Germinal center (tissue), 1 donor: ENCODE measurements around the gene CTDP1.

Source experiments
- DNase-seq: peaks from one replicate; pipeline ENCODE4 v3.0.0; 2012; ENCODE audit warnings: mixed read lengths, low spot score

CTDP1 gene

DNA sequence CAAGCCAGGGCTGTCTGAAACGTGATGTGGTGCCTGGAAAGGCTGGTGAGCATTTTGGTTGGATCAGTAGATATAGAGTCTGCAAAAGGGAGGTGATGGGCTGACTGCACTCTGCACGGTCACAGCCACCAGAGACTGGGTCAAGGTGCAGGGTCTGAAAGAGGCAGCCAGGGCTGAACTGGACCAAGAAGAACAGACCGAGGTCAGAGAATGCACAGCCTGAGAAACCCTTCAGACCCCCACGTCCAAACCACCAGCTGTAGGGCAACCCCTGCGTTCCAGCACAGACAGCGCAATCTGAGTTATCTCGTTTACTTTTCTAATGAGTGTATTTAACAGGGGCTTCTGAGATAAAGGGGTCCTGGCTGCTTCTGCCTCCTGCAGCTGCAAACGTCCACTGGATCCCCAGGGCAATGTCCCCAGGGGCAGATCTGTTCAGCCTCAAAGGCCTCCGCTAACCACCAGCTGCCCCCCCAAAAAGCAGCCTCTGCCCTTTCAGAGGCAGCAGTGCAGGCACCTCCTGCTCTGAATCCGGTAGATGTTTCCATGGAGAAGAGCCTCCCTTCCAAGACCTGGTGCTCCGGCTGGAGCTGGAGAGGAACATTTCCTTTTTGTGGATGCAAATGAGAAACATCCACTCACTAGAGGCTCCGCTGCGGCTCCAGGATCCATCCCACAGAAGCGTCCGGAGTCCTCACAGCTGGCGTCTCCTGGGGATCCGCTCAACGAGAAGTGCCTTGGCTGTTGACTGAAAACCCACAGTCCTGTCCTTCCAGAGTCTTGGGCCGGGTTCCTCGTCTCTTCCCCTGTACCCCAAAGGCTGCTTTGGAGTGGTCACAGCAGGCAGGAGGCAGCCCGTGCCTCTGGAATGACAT, 117.2 kb downstream of the CTDP1 start:
- no peak for DNase-seq

DNA sequence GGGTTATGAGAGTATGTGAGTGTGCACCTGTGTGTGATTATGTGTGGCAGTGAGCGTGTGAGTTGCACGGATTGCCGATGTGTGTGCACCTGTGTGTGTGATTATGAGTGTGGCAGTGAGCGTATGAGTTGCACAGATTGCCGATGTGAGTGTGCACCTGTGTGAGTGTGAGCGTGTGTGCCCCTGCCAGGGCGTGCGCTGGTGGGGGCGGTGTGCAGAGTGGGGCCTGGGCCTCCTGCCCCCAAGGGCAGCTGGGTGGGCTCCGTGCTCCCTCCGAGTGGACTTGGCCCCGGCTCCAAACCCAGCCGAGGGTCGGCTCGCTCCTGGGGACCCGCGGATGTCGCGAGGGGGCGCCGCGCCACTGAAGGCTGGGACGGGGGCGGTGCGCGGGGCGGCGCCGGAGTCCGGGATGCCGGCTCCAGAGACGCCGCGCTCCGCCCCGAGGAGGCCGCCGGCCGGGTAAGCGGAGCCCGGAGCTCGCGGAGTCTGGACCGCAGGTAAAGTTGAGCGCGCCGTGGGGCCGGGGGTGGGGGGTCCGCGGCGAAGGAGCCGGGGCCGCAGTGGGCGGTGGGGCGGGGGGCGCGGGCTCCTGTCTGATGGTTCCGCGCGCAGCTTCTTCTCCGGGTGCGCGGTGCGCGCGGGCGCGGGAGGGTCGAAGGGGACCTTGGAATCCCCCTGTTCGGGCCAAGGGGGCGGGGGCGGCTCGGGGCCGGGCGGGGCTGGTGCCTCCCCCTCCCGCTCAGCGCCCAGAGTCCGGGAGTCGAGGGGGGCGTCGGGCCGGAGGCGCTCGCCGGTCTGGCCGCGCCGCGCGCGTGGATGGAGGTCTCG, 118.1 kb downstream of the CTDP1 start, which contains the start of gene KCNG2:
KCNG2 (plus strand) TSS at position 421 of the 828 bp plus-strand sequence. CDS start 65,730 bp downstream, outside the sequence.
- peak; percentile 60 for DNase-seq

DNA sequence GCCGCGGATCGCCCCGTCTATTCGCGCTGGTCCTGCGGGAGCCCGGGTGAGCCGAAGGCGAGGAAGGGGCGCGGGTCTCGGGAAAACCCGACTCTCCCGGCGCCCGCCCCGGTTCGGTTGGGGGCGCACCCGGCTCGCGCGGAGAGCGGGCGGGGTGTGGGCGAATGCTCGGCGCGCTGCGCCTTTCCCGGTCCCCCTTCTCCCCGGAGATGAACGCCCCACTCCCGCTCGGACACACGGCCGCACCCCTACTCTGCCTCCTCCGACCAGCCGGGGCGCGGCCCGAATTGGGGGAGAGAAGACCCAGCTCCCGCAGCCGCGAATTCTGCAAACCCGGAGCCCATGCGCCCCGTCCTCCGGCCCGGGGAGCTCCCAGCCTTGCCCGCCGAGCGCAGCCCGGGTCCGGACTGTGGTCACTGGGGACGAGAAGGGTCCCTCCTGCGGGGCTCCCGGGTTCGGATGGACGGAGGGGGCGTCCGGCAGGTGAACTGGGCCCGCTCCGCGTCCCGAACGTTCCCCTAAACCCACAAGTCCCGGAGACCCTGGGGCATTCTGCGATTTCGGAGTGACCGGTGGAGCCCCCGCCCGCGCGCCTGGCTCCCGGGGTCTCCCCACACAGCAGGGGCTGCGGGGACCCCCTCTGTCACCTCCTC, 118.9 kb downstream of the CTDP1 start:
- DNase-seq, result no peak

DNA sequence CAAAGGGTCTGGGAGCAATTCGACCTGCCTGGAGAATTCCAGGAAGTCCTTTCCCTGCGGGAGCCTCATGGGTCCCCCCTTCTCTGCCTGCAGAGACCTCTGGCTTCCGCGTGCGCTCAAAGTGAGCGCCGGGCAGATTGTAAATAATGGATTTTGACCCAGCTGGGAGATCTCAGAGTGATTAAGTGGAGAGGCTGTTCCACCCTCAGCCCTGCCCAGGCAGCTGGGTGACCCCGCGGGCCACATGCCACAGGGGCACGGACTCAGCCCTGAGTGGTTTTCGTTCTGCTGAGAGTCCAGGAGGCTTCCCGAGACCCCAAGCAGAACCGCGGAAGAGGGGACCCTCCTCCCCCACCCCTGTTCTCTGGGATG, 119.4 kb downstream of the CTDP1 start:
- DNase-seq, result no peak

DNA sequence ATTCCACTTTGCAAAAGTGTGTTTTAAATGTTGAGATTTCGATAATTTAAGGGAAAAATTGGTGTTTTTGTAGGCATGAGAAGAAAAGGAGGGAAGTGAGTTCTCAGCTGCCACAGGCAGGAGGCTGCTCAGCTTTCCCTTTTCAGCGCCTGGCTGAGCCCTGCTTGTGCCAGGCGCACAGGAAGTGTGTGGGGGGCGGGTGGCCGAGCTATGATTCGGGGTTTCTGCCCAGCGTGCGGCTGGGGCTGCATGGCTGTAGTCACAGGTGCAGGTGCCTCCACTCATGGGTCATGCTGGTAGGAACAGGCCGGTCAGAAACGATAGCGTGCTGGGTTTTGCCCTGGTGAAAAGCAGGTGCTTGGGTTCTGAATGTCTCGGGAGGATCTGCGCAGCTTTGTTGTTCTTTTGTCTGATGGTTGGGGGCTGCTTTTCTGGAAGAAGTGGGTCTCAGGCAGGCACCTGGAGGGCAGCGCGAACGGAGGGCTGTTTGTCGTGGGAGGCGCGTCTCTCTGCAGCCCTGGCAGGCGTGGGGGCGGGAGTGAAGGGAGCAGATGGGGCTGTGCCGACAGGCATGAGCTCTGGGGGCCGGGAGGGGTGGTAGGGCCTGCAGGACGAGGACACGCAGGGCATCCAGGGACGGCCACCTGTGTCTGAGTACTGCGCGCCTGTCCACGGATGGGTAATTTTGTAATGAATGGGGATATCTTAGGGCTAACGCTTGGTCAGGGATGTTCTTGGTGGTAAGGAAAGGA, 120.2 kb downstream of the CTDP1 start:
- peak; percentile 33 for DNase-seq

DNA sequence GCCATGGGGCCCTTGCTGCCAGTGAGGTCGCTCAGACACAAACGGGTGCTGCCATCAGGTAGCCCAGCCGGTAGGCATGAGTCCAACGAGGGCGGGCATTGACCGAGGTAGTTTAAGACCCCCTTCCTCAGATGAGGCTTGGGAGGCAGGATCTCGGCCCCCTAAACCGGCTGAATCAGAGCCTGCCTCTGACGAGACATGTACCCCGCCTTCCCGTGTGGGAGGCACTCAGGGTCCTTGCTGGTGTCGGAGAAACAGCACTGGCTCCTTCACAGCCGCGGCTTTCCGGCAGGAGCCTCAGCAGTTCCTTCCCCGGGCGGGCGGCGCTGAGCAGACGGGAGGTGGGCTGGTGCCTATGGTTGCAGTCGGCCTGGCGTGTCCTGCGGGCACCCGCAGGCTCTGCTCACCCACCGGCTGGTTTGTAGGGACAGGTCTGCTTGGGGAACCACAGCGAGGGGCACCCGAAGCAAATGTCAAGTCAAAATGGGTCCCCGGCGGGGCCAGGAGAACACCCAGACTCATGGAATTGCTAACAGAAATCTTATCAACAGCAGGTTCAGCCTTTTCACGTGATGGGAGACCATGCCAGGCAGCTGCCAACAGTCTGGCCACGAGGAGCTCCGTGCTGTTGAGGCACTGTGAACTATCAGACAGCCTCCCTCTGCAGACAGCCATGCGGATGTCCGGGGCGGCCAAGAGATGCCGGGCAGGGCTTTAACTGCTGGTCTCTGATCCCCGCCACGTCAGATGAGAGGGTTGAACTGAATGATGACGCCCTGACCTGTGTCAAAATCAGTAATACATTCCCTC, 121.0 kb downstream of the CTDP1 start:
- no peak for DNase-seq

DNA sequence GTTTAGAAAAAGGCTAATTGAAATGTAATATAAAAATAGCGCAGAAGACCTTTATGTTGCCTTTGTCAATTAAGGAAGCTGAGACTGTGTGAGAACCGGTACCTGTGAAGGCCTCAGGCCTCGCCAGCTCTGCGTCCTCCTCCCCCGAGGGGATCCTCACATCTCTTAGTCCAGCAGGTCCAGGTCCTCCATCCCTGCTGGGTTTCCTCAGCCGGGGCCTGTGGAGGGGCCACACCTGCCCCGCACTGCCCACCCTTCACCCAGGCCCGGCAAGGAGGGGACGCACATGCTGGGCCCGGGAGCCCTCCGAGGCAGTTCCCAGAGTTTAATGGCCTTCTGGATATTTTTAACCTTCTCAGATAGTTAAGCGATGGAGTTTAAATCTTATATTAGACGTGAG, 121.6 kb downstream of the CTDP1 start:
- DNase-seq, result no peak

DNA sequence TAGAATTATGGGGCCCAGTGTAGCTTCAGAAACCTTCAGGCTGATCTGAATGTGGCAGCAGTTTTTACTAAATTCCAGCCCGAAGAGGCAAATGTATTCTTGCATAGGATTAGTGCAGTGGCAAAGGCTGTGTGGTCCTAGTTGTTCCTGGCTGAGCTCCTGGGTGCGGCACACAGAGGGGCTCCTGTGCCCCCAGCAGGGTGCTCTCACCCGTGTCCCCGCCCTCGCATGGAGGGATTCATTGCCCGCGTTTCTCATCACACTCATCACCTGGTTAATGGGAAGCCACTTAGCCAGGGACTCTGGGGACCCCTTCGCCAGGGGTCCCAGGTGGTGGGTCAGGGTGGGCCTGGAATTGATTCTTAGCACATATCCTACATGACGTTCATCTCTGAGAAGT, 122.0 kb downstream of the CTDP1 start:
- DNase-seq, result no peak

DNA sequence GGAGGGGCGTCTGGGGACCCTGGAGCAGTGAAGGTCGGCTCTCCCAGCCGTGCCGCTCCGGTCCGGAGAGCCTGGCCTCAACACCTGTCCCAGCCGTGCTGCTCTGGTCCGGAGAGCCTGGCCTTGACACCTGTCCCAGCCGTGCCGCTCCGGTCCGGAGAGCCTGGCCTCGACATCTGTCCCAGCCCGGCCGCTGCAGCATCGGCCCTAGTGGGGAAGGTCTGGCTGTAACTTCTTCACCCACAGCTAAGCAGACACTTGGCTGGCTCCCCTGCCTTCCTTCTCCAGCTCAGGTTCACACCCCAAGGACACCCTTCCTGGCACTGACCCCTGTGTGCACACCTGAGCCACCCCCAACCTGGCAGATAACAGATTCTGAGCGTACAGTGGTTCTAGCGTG, 122.7 kb downstream of the CTDP1 start:
- no peak for DNase-seq

DNA sequence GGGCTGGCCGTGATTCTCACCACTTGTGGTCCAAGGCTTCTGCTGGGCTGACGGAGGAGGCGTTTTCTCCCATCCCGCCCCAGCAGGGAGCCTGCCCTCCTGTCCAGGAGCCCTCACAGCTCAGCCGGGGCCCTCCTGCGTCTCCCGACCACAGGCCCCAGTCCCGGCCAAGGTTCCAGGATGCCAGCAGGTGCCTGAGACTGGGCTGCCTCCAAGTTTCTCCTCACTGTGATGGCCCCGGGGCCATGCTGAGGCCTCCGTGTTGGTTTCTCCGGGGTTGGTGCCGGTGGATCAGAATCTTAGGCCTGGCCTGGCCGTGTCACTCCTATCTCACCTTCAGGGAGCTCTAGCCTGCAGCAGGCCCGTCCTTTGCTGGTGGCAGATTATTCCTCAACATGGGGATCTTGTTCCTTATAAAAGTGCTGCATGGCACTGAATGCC, 124.0 kb downstream of the CTDP1 start:
- DNase-seq, result no peak
